HG03045 (cell line): ENCODE data around the gene UGT1A10.

Experiments used
- ATAC-seq: cut with Tn5 transposase; IDR thresholded peaks from one replicate; pipeline ENCODE4 v1.9.1; 2021; ENCODE audit warnings: mild to moderate bottlenecking, moderate library complexity; ENCODE audit not compliant: unreplicated experiment

UGT1A10 gene

DNA sequence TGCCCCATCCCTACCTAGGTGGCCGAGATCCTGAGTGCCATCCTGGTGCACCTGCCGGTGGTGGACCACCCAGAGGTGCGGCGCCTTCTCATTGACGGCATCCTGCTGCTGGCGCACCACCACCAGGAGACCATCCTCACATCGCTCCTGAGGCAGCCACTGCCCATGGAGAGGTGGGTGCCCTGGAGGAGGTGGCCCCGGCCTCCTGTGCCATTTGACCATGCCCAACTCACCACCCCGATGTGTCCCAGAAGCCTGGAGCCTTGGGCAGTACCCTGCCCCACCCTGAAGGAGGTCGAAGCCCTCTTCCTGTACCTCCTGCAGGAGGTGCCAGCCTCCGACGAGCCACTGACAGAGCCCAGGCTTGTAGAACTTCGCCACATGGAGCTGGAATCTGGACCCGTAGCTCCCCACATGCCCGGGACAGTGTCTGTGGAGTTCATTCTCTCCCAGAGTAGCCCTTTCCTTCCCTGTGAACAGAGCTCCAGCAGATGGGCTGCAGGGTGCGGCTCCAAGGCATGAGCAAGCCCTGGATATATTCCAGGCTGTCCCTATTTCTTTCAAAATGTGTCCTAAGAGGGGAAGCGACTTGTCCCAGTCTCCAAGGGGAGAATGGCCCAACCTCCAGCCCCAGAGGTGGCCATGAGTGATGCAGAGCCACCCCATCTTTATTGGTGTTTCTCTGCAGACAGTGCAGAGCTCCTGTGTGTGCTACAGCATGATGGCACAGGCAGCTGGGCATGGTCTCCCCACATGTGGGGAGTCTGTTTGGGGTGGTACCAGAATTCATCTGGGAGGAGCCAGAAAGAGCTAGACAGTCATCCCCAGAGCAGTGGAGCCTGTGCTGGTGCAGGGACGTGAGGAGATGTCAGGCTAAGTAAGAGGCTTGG is 183.9 kb downstream of the UGT1A10 start:
- no peak for ATAC-seq

DNA sequence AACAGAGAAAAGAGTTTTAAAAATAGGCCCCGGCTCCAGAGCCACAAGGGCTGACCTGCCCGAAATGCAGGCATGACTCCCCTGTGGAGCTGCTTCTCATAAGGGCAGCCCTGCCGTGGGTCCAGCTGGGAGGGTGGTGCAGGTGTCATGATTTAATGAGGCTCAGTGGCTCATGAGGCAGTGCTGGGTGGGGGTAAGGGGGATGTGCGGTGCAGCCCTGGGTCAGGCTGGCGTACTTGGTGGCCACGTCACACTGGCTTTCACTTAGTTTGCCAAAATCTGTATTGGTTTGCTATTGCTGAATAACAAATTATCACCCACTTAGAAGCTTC is 184.5 kb downstream of the UGT1A10 start:
- no peak for ATAC-seq

DNA sequence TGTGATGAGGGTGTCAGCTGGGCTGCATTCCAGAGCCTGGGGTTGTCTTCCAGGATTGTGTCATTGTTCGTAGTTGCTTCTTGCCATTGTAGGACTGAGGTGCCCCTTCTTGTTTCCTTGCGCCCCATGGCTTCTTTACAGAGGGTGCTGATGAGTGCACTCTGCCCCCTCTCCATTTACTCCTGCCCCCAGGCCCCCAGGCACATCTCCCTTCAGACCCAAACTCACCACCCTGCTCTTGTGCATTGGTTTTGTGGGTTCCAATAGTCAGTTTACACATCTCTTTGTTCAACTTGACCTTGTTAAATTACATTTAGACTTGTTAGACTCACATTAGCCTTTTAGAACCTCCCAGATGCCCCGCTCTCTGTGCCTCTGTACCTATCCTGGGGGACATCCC is 184.9 kb downstream of the UGT1A10 start:
- ATAC-seq = no peak

DNA sequence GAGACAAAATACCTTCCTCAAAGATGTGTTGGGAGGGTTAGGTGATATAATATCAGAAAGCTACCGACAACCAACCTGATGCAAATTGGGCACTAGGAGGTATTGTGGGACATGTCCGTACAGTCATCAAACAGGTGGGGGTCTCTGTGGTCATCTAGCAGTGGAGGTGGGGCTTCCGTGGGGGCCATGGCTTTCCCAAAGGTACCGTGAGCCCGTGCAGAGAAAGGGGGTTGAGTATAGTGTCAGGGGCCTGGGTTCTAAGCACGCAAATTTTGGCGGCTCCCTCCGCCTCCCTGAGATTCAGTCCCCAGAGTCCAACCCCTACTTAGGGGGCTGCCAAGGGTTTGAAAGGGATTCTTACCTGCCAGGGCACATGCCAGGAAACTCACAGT is 185.5 kb downstream of the UGT1A10 start:
- no peak for ATAC-seq

DNA sequence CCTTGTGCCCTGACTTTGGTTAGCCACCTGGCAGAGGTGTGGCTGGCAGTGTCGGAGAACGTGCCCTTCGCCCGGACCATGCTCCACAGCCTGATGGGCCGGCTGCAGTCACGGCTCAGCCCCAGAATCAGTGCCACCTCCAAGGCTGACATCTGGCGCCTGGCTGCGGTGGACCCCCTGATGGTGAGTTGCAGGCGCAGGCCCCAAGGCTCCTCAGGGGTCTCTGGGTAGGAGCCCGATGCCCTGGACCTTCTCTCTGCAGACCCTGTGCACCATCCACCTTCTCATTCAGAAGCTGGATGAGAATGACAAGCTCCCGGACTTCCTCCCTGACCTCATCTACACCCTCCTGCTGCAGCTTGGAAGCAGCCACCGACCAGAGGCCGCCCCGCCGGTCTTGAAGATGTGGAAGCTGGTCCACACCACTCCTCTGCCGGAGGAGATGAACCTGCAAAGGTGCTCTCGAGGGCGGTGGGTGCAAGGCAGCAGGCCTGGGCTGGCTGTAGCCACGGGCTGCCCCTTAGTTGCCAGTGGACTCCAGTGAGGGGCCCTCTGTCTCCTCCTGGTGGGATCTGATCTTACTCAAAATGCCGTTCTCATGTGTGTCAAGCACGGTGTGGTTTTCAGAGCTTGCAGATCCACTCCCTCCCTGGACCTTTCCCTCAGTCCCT is 186.0 kb downstream of the UGT1A10 start:
- no peak for ATAC-seq
